Activated CD8-positive, alpha-beta T cell treated with anti-CD3 and anti-CD28 coated beads for 36 hours (primary cell): Measurements from ENCODE around the gene GDF9. TPM values are rescaled to one million over a fixed set of nuclear protein-coding genes. Genes with fewer than 3 reads are reported as not detected.
A peak's percentile ranks its signal among the peaks of the same experiment; 100 is the strongest.

Experiments used
- ATAC-seq: fragments of 200-7000 bp; cut with Tn5 transposase; one replicate; pipeline ENCODE4 v1.10.0; 2021; ENCODE audit warnings: mild to moderate bottlenecking, moderate library complexity
- CTCF ChIA-PET: fragments of 350-600 bp; sonication (Branson Sonifier 250); formaldehyde crosslinking; loops from one replicate; lab custom pipeline; 2021; ENCODE audit warnings: antibody characterized with exemption; lab: Charles Lee
- POLR2A ChIA-PET: fragments of 350-600 bp; sonication (Branson Sonifier 250); formaldehyde crosslinking; loops from one replicate; lab custom pipeline; 2021; ENCODE audit warnings: antibody characterized with exemption; lab: Charles Lee
- DNase-seq: peaks from one replicate; pipeline ENCODE4 v3.0.0-alpha.2; 2020
- H3K27ac Mint-ChIP-seq: one replicate; pipeline ENCODE4 v1.8.0; 2021; ENCODE audit warnings: mild to moderate bottlenecking, mixed read lengths
- H3K27me3 Mint-ChIP-seq: one replicate; pipeline ENCODE4 v1.8.0; 2021; ENCODE audit warnings: mixed read lengths
- H3K36me3 Mint-ChIP-seq: one replicate; pipeline ENCODE4 v1.8.0; 2021; ENCODE audit warnings: low read depth, mixed read lengths
- H3K4me1 Mint-ChIP-seq: one replicate; pipeline ENCODE4 v1.8.0; 2021; ENCODE audit warnings: low read depth, mixed read lengths
- H3K4me3 Mint-ChIP-seq: one replicate; pipeline ENCODE4 v1.8.0; 2021; ENCODE audit warnings: mild to moderate bottlenecking, moderate library complexity, mixed read lengths
- H3K9me3 Mint-ChIP-seq: one replicate; pipeline ENCODE4 v1.8.0; 2021; ENCODE audit warnings: mixed read lengths
- CTCF ChIP-seq: fragments of 200-600 bp; IDR thresholded peaks from one replicate; pipeline ENCODE4 v1.8.0; 2022; ENCODE audit warnings: antibody characterized with exemption, mild to moderate bottlenecking
- intact Hi-C: fragments of 100-400 bp; cut with micrococcal nuclease; formaldehyde crosslinking; loops from one replicate; pipeline ENCODE4 v1.10.0; 2022
- total RNA-seq, 2 experiments: library from RNA; stranded (reverse); gene quantifications; one replicate each; pipeline ENCODE4 v1.2.3, GENCODE V29; 2021

The GDF9 gene
- total RNA-seq, 2 experiments from 2014 or later, result 0.90 to 0.94 TPM

GRCh38 chr5:132837868-132838267, 28.4 kb downstream of the GDF9 start:
- no peak for TF ChIP-seq CTCF
- DNase-seq (no peak), ATAC-seq (no peak)
- Mint-ChIP-seq H3K4me1 (no peaks in the 10 kb centered on the region), H3K9me3 (no peaks in the 10 kb centered on the region), H3K4me3 (no peak overlapping the region), H3K36me3 (no peaks in the 10 kb centered on the region), H3K27ac (no peak overlapping the region), H3K27me3 (peaks cover 2% of the 10 kb centered on the region)
- POLR2A ChIA-PET, result no interaction called here
- CTCF ChIA-PET, result interaction anchor here (1.6 kb wide), 1 partner anchor 18 kb away, joined by 3 read pairs; no protein-coding TSS in a partner anchor
- intact Hi-C loops, result no loop called here

- CTCF ChIA-PET, result interaction anchor here (1.6 kb wide), 1 partner anchor 17 kb away, joined by 3 read pairs; no protein-coding TSS in a partner anchor
- H3K9me3 Mint-ChIP-seq, result no peaks in the 10 kb centered on the region
- no peak for ATAC-seq
These were observed 29.4 kb downstream of the GDF9 start for GRCh38 chr5:132836852-132837251.

GRCh38 chr5:132834057-132834456, 32.2 kb downstream of the GDF9 start:
- ChIA-PET POLR2A (no interaction called here), CTCF (interaction anchor here (0.7 to 4.3 kb wide), 4 partner anchors 14 to 49 kb away, joined by 3 to 19 read pairs (median 4); no protein-coding TSS in a partner anchor)
- no peak for ATAC-seq
- Mint-ChIP-seq H3K36me3 (no peaks in the 10 kb centered on the region), H3K9me3 (no peaks in the 10 kb centered on the region), H3K27ac (no peak overlapping the region), H3K27me3 (peaks cover 15% of the 10 kb centered on the region), H3K4me3 (no peak overlapping the region), H3K4me1 (peaks cover 4% of the 10 kb centered on the region)
- intact Hi-C loops, result no loop called here
- DNase-seq, result no peak
- TF ChIP-seq CTCF, result no peak

More at GRCh38 chr5:132836852-132837251, 29.4 kb downstream of the GDF9 start:
- POLR2A ChIA-PET, result no interaction called here
- DNase-seq, result no peak
- no peak for TF ChIP-seq CTCF
- no peaks in the 10 kb centered on the region for H3K36me3 Mint-ChIP-seq
- no peaks in the 10 kb centered on the region for H3K4me1 Mint-ChIP-seq
- no peak overlapping the region for H3K27ac Mint-ChIP-seq
- peaks cover 4% of the 10 kb centered on the region for H3K27me3 Mint-ChIP-seq
- intact Hi-C loops, result no loop called here
- H3K4me3 Mint-ChIP-seq, result no peak overlapping the region

GRCh38 chr5:132832612-132833011, 33.7 kb downstream of the GDF9 start:
- POLR2A ChIA-PET, result no interaction called here
- DNase-seq (no peak), ATAC-seq (no peak)
- intact Hi-C loops, result no loop called here
- TF ChIP-seq CTCF, result no peak
- no peak overlapping the region for H3K4me3 Mint-ChIP-seq
- CTCF ChIA-PET, result interaction anchor here (1.0 to 4.3 kb wide), 2 partner anchors 12 to 51 kb away, joined by 3 to 19 read pairs; no protein-coding TSS in a partner anchor
- no peaks in the 10 kb centered on the region for H3K36me3 Mint-ChIP-seq
- H3K27ac Mint-ChIP-seq, result no peak overlapping the region
- peaks cover 25% of the 10 kb centered on the region for H3K27me3 Mint-ChIP-seq
- H3K9me3 Mint-ChIP-seq, result no peaks in the 10 kb centered on the region
- peaks cover 5% of the 10 kb centered on the region for H3K4me1 Mint-ChIP-seq

- no peak for DNase-seq
- intact Hi-C loops, result no loop called here
- Mint-ChIP-seq H3K36me3 (no peaks in the 10 kb centered on the region), H3K4me3 (peak overlapping the region; percentile 66), H3K9me3 (no peaks in the 10 kb centered on the region), H3K27ac (no peak overlapping the region), H3K4me1 (peaks cover 5% of the 10 kb centered on the region), H3K27me3 (peaks cover 37% of the 10 kb centered on the region)
- ATAC-seq, result no peak
- POLR2A ChIA-PET, result interaction anchor here (0.6 kb wide), 1 partner anchor 10 kb away, joined by 3 read pairs; no protein-coding TSS in a partner anchor
- TF ChIP-seq CTCF, result no peak
- CTCF ChIA-PET, result interaction anchor here (0.6 to 2.5 kb wide), 6 partner anchors 18 to 793 kb away, joined by 3 to 10 read pairs (median 5); no protein-coding TSS in a partner anchor
These were observed 35.0 kb downstream of the GDF9 start for GRCh38 chr5:132831095-132831860.
